Cardiac muscle cell (in vitro differentiated cells and primary cell): ENCODE results near the gene CTIF. TPM values are rescaled to one million over a fixed set of nuclear protein-coding genes. Genes with fewer than 3 reads are reported as not detected.

Experiments used
- DNase-seq, 2 donors: peaks; one replicate each; pipeline versions ENCODE4 v3.0.0 to v3.0.0-alpha.2; 2010 to 2017; ENCODE audit warnings: low read depth in 1 of 2, low spot score in 1 of 2
- H3K27ac ChIP-seq: fragments of 200-600 bp; sonication (generic); 2 replicates; pipeline ENCODE4 v1.5.1; 2016
- H3K27me3 ChIP-seq: fragments of 200-600 bp; sonication (generic); 2 replicates; pipeline ENCODE4 v1.6.0; 2016; ENCODE audit warnings: control low read depth
- H3K36me3 ChIP-seq: fragments of 200-600 bp; sonication (generic); 2 replicates; pipeline ENCODE4 v1.5.1; 2016; ENCODE audit warnings: control low read depth
- H3K4me1 ChIP-seq: fragments of 200-600 bp; sonication (generic); 2 replicates; pipeline ENCODE4 v1.8.1; 2017; ENCODE audit warnings: low read depth, mild to moderate bottlenecking, mixed run types
- H3K4me3 ChIP-seq: fragments of 200-600 bp; sonication (generic); 2 replicates; pipeline ENCODE4 v1.5.1; 2016; ENCODE audit warnings: mild to moderate bottlenecking
- H3K9me3 ChIP-seq: fragments of 200-600 bp; sonication (generic); 2 replicates; pipeline ENCODE4 v1.5.1; 2017; ENCODE audit warnings: low read depth, mild to moderate bottlenecking, control low read depth
- polyA plus RNA-seq: library from polyadenylated mRNA; unstranded; fragments of >200 nt; fragmentation: Nextera tagmentation; extraction: Ambion mirVana; gene quantifications from 2 replicates; pipeline ENCODE4 v1.2.1, GENCODE V29; 2016
- total RNA-seq: library from RNA; depleted of rRNA; stranded (reverse); fragments of >200 nt; gene quantifications from 2 replicates; pipeline ENCODE4 v1.2.3, GENCODE V29; 2016
- TF ChIP-seq, protein P1 (sequence below): IDR thresholded peaks from 2 replicates; pipeline ENCODE4 v1.5.1; 2012; ENCODE audit warnings: low read depth, mild to moderate bottlenecking, low read length

Gene CTIF
- total and polyA plus RNA-seq, 2 experiments from 2014 or later, result 16.5 to 22.0 TPM

DNA sequence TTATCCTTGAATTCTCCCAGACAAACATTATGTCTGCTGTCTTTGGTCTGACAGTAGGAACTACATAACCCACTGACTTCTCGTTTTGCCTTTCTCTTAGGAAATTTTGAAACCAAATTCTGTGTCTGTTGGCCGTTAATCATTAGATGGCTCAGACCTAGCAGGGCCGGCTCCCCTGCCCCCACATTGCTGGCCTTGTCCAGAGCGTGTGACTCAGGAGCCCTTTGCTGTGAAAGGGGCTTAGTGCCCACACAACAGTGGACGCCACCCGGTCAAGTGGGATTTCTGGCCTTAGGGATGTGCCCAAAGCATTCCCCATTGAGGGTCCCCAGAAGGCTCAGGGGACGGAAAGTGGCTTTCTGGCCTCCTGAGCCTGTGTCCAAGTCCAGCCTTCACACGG is 137.5 kb downstream of the CTIF start:
- TF ChIP-seq, protein P1, sequence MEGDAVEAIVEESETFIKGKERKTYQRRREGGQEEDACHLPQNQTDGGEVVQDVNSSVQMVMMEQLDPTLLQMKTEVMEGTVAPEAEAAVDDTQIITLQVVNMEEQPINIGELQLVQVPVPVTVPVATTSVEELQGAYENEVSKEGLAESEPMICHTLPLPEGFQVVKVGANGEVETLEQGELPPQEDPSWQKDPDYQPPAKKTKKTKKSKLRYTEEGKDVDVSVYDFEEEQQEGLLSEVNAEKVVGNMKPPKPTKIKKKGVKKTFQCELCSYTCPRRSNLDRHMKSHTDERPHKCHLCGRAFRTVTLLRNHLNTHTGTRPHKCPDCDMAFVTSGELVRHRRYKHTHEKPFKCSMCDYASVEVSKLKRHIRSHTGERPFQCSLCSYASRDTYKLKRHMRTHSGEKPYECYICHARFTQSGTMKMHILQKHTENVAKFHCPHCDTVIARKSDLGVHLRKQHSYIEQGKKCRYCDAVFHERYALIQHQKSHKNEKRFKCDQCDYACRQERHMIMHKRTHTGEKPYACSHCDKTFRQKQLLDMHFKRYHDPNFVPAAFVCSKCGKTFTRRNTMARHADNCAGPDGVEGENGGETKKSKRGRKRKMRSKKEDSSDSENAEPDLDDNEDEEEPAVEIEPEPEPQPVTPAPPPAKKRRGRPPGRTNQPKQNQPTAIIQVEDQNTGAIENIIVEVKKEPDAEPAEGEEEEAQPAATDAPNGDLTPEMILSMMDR, result no peak
- no peak overlapping the region for H3K27ac ChIP-seq
- no peak overlapping the region for H3K4me3 ChIP-seq
- H3K9me3 ChIP-seq, result no peaks in the 10 kb centered on the region
- H3K4me1 ChIP-seq, result peaks cover 5% of the 10 kb centered on the region
- no peaks in the 10 kb centered on the region for H3K27me3 ChIP-seq
- DNase-seq, result no peak
- H3K36me3 ChIP-seq, result no peaks in the 10 kb centered on the region

DNA sequence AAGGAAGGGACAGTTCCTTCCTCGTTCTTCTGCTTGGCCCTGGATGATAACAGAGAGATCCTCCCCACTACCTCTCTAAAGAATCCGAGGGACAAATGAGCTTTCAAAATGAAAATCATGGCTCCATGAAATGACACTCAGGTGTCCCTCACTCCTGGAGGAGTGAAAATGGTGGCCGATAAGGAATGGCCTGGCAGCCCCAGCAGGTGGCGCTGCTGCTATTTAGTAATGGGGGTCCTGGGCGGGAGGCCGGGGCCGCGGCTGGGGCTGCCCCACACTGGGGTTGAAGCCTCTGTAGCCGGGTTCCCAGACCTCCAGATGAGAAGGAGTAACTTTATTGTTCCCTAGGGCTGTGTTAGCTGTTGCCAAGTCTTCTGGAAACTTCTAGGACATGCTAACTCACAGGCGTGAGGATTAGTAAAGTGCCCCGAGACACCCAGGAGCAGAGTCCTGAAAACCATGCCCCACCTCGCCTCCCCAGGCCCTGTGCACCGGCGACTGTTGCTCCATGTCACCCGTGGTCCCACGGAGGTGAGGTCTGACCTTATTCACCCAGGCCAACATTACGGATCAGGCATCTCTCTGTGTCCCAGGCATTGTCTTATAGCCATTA is 138.0 kb downstream of the CTIF start:
- Histone ChIP-seq H3K36me3 (no peaks in the 10 kb centered on the region), H3K9me3 (no peaks in the 10 kb centered on the region), H3K4me1 (peaks cover 5% of the 10 kb centered on the region), H3K4me3 (no peak overlapping the region), H3K27me3 (no peaks in the 10 kb centered on the region), H3K27ac (no peak overlapping the region)
- DNase-seq, result peak; percentile 58 to 88
- TF ChIP-seq, protein P1, result peak; percentile 85

DNA sequence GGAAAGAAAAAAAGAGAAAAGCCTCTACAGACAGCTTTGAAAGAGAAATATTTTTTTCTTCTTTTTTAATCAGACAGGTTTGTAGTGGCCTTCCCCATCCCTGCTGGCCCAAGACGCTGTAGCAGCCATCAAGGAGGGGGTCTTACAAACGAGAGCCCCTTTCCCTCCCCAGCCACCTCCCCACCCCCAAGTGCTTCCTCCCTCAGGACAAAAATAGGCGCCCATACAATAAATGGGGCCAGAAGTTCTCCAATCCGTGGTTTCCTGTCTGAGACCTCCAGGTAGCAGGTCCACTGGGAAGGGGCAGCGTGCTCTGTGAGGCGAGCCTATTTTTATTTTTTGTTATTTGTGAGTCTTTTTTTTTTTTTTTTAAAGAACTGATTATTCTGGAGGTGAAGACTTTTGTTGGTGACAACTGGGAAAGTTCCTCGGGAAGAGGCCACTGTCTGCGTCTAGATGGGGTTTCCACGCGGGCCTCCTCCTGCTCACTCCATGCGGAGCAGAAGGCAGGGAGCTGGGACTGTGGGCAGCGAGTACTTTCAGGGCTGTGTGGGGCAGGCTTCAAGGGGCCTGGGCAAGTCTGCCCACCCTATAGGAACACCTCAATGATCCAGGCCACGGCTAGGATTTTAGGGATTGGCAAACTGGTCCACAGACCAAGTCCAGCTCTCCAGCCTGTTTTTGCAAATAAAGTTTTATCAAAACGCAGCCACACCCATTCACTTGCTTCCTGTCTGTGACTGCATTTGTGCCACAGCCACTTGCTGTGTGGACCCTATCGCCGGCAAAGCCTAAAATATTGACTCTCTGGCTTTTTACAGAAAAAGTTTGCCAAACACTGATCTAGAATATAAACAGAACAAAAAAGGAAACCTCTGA is 139.6 kb downstream of the CTIF start:
- Histone ChIP-seq H3K4me3 (no peak overlapping the region), H3K9me3 (no peaks in the 10 kb centered on the region), H3K27ac (no peak overlapping the region), H3K4me1 (peaks cover 5% of the 10 kb centered on the region), H3K27me3 (no peaks in the 10 kb centered on the region), H3K36me3 (no peaks in the 10 kb centered on the region)
- DNase-seq, result no peak
- TF ChIP-seq, protein P1, result no peak

DNA sequence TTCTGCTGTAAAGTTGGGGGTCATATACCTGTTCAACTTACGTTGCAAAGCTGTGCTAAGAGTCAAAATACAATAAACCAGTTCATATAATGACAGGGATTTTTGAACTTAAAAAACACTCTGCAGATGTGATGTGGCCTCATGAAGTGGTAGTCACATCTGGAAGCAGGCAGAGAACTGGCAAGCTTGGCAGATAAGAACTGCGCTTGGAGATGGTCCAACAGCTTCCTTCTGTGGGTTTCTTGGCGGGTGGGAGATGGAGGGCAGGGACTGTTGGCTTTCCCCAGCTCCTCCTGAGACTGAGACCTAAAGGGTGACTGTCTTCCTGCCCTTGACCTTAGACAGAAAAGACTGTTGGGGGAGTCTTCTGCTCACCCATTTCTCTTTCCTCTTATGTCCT is 140.4 kb downstream of the CTIF start:
- Histone ChIP-seq H3K27me3 (no peaks in the 10 kb centered on the region), H3K36me3 (no peaks in the 10 kb centered on the region), H3K4me3 (no peak overlapping the region), H3K27ac (no peak overlapping the region), H3K4me1 (peaks cover 5% of the 10 kb centered on the region), H3K9me3 (no peaks in the 10 kb centered on the region)
- DNase-seq, result peak in 1 of 2 donors; percentile 28
- TF ChIP-seq, protein P1, result no peak

DNA sequence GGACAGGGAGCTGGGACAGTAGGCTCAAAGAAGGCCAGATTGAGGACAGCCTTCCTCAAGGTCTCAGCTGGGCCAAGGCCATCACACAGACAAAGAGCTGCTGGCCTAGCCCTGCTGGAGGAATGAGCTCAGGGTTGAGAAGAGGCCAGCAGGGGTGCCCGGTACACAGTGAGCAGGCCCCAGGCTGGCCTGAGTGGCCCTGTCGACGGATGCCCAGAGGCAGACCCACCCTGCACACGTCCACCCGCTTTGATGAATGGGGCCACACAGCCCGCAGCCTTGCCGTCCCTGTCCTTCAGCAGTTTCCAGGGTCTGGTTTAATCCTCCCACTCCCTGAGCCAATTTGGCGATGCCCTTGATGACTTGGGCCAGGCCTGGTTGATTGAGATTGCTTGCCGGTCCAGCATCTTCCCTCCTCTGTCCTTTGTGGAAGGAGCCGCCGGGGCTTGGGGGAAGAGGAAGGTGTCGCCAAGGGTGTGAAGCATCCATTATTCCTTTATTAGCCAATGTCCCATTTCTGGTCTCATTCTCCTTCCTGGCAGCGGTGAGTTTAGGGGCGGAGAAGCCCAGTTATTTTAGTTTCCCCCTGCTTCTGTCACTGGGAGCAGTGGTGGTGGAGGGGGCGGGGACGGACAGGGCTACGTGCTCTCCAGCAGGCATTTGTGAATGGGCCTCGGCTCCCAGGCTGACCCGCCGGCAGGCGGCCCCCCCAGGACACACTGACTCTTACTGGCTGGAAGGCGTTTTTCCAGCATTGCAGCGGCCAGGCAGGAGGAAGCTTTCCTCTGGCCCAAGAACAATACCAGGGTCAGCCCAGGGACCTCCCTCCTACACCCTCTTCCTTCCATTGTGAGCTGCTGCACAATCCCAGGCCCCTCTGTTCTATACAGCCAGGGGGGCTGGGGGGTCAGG is 141.8 kb downstream of the CTIF start:
- DNase-seq, result peak; percentile 23 to 61
- TF ChIP-seq, protein P1, result no peak
- Histone ChIP-seq H3K27ac (no peak overlapping the region), H3K36me3 (no peaks in the 10 kb centered on the region), H3K4me3 (no peak overlapping the region), H3K4me1 (no peaks in the 10 kb centered on the region), H3K9me3 (no peaks in the 10 kb centered on the region), H3K27me3 (no peaks in the 10 kb centered on the region)
